CD8-positive, alpha-beta memory T cell (primary cell): ENCODE results near the gene HSPA4L. TPM values are rescaled to one million over a fixed set of nuclear protein-coding genes. Genes with fewer than 3 reads are reported as not detected.
A peak's percentile ranks its signal among the peaks of the same experiment; 100 is the strongest.

Source experiments
- CTCF ChIA-PET: fragments of 350-600 bp; sonication (Branson Sonifier 250); formaldehyde crosslinking; loops from one replicate; lab custom pipeline; 2021; ENCODE audit warnings: antibody characterized with exemption; lab: Charles Lee
- POLR2A ChIA-PET: fragments of 350-600 bp; sonication (Branson Sonifier 250); formaldehyde crosslinking; loops from one replicate; lab custom pipeline; 2021; ENCODE audit warnings: antibody characterized with exemption; lab: Charles Lee
- DNase-seq, 5 donors: peaks; one replicate each; pipeline versions ENCODE4 v3.0.0 to v3.0.0-alpha.2; 2020 to 2022; ENCODE audit warnings: mixed read lengths in 1 of 5
- H3K27ac ChIP-seq: one replicate; pipeline ENCODE4 v1.7.0; 2013; ENCODE audit warnings: low read depth, mild to moderate bottlenecking, low read length, moderate library complexity
- H3K27me3 ChIP-seq: 2 replicates; pipeline ENCODE4 v1.7.0; 2013; ENCODE audit warnings: low read length, mild to moderate bottlenecking; ENCODE audit not compliant: insufficient read depth, poor library complexity, severe bottlenecking
- H3K36me3 ChIP-seq: 2 replicates; pipeline ENCODE4 v1.7.0; 2013; ENCODE audit warnings: mild to moderate bottlenecking, low read length, moderate library complexity; ENCODE audit not compliant: insufficient read depth
- H3K4me1 ChIP-seq: 2 replicates; pipeline ENCODE4 v1.7.0; 2013; ENCODE audit warnings: mild to moderate bottlenecking, low read length, moderate library complexity; ENCODE audit not compliant: insufficient read depth
- H3K4me3 ChIP-seq: 2 replicates; pipeline ENCODE4 v1.7.0; 2013; ENCODE audit warnings: mild to moderate bottlenecking, low read length
- H3K9me3 ChIP-seq: 2 replicates; pipeline ENCODE4 v1.7.0; 2013; ENCODE audit warnings: mild to moderate bottlenecking, low read length
- H3K27ac Mint-ChIP-seq, 8 donors: one replicate each; pipeline ENCODE4 v1.8.0; 2020 to 2021; ENCODE audit warnings: mixed read lengths in 8 of 8, mild to moderate bottlenecking in 6 of 8, inconsistent platforms in 3 of 8, moderate library complexity in 3 of 8
- H3K27me3 Mint-ChIP-seq, 2 donors: one replicate each; pipeline ENCODE4 v1.8.0; 2020 to 2021; ENCODE audit warnings: mixed read lengths in 2 of 2, mild to moderate bottlenecking in 1 of 2, moderate library complexity in 1 of 2
- H3K36me3 Mint-ChIP-seq, 3 donors: one replicate each; pipeline ENCODE4 v1.8.0; 2020 to 2021; ENCODE audit warnings: mixed read lengths in 3 of 3, inconsistent platforms in 1 of 3, mild to moderate bottlenecking in 1 of 3
- H3K4me1 Mint-ChIP-seq, 3 donors: one replicate each; pipeline ENCODE4 v1.8.0; 2020 to 2021; ENCODE audit warnings: mixed read lengths in 3 of 3, inconsistent platforms in 1 of 3, mild to moderate bottlenecking in 1 of 3
- H3K4me3 Mint-ChIP-seq, 7 donors: one replicate each; pipeline ENCODE4 v1.8.0; 2020 to 2021; ENCODE audit warnings: mixed read lengths in 7 of 7, mild to moderate bottlenecking in 6 of 7, moderate library complexity in 4 of 7, inconsistent platforms in 2 of 7
- H3K9me3 Mint-ChIP-seq, 5 donors: one replicate each; pipeline ENCODE4 v1.8.0; 2020 to 2022; ENCODE audit warnings: mixed read lengths in 5 of 5, mild to moderate bottlenecking in 3 of 5, moderate library complexity in 2 of 5, inconsistent platforms in 1 of 5
- polyA plus RNA-seq: library from polyadenylated mRNA; unstranded; fragments of 300-500 nt; fragmentation: Illumina TruSeq; gene quantifications from one replicate; pipeline ENCODE4 v1.2.3, GENCODE V29; 2021
- total RNA-seq, 2 experiments: library from RNA; stranded (reverse); gene quantifications; one replicate each; pipeline ENCODE4 v1.2.3, GENCODE V29; 2021

The HSPA4L gene
- total and polyA plus RNA-seq, 3 experiments from 2014 or later: 0.50 to 0.55 TPM; not detected in 1

GRCh38 chr4:127832585-127832984 is 50.5 kb downstream of the HSPA4L start:
- no peak overlapping the region for H3K4me3 ChIP-seq
- no peaks in the 10 kb centered on the region for H3K36me3 Mint-ChIP-seq

GRCh38 chr4:127843704-127844600 is 61.8 kb downstream of the HSPA4L start:
- H3K9me3 ChIP-seq: no peaks in the 10 kb centered on the region
- H3K4me3 ChIP-seq: no peak overlapping the region
- H3K36me3 Mint-ChIP-seq: peaks cover 10 to 48% (median 18%) of the 10 kb centered on the region in 3 donors
- H3K4me1 ChIP-seq: no peaks in the 10 kb centered on the region
- no peaks in the 10 kb centered on the region for H3K4me1 Mint-ChIP-seq
- peaks cover 22 to 42% (median 36%) of the 10 kb centered on the region in 5 donors for H3K9me3 Mint-ChIP-seq
- CTCF ChIA-PET: no interaction called here
- no peak overlapping the region for H3K4me3 Mint-ChIP-seq
- no peak for DNase-seq
- POLR2A ChIA-PET: no interaction called here
- no peaks in the 10 kb centered on the region for H3K27me3 Mint-ChIP-seq
- H3K27me3 ChIP-seq: no peaks in the 10 kb centered on the region
- H3K36me3 ChIP-seq: peaks cover 3% of the 10 kb centered on the region
- H3K27ac ChIP-seq: no peak overlapping the region
- H3K27ac Mint-ChIP-seq: no peak overlapping the region

More at GRCh38 chr4:127832585-127832984, 50.5 kb downstream of the HSPA4L start:
- H3K4me1 ChIP-seq: no peaks in the 10 kb centered on the region
- Mint-ChIP-seq H3K27me3 (no peaks in the 10 kb centered on the region), H3K4me3 (no peak overlapping the region), H3K4me1 (no peaks in the 10 kb centered on the region), H3K27ac (no peak overlapping the region), H3K9me3 (peaks cover 0 to 2% (median 0%) of the 10 kb centered on the region in 5 donors)
- DNase-seq: no peak
- H3K27me3 ChIP-seq: no peaks in the 10 kb centered on the region
- CTCF ChIA-PET: no interaction called here
- no peaks in the 10 kb centered on the region for H3K36me3 ChIP-seq
- no peaks in the 10 kb centered on the region for H3K9me3 ChIP-seq
- POLR2A ChIA-PET: no interaction called here
- no peak overlapping the region for H3K27ac ChIP-seq

- Histone ChIP-seq H3K27ac (no peak overlapping the region), H3K27me3 (no peaks in the 10 kb centered on the region), H3K9me3 (peaks cover 2% of the 10 kb centered on the region), H3K36me3 (peaks cover 3% of the 10 kb centered on the region), H3K4me1 (no peaks in the 10 kb centered on the region), H3K4me3 (no peak overlapping the region)
- H3K4me1 Mint-ChIP-seq: no peaks in the 10 kb centered on the region
- H3K9me3 Mint-ChIP-seq: peaks cover 26 to 47% (median 40%) of the 10 kb centered on the region in 5 donors
- ChIA-PET CTCF (no interaction called here), POLR2A (no interaction called here)
- H3K27me3 Mint-ChIP-seq: no peaks in the 10 kb centered on the region
- H3K36me3 Mint-ChIP-seq: peaks cover 11 to 53% (median 21%) of the 10 kb centered on the region in 3 donors
- no peak overlapping the region for H3K4me3 Mint-ChIP-seq
- DNase-seq: no peak
- peak overlapping the region in 1 of 8 donors; percentile 32 for H3K27ac Mint-ChIP-seq
Measured at GRCh38 chr4:127844601-127845116, 62.5 kb downstream of the HSPA4L start.

- Histone ChIP-seq H3K4me1 (no peaks in the 10 kb centered on the region), H3K27ac (no peak overlapping the region), H3K27me3 (no peaks in the 10 kb centered on the region), H3K36me3 (peaks cover 3% of the 10 kb centered on the region), H3K9me3 (peaks cover 11% of the 10 kb centered on the region), H3K4me3 (no peak overlapping the region)
- ChIA-PET POLR2A (no interaction called here), CTCF (no interaction called here)
- no peaks in the 10 kb centered on the region for H3K4me1 Mint-ChIP-seq
- DNase-seq: no peak
- H3K9me3 Mint-ChIP-seq: peaks cover 39 to 60% (median 53%) of the 10 kb centered on the region in 5 donors
- no peaks in the 10 kb centered on the region for H3K27me3 Mint-ChIP-seq
- H3K27ac Mint-ChIP-seq: no peak overlapping the region
- peaks cover 11 to 63% (median 33%) of the 10 kb centered on the region in 3 donors for H3K36me3 Mint-ChIP-seq
- H3K4me3 Mint-ChIP-seq: no peak overlapping the region
Measured at GRCh38 chr4:127846061-127846460, 63.9 kb downstream of the HSPA4L start.

- H3K27me3 ChIP-seq: no peaks in the 10 kb centered on the region
- CTCF ChIA-PET: no interaction called here
- Mint-ChIP-seq H3K4me1 (peaks cover 0 to 2% (median 0%) of the 10 kb centered on the region in 3 donors), H3K4me3 (no peak overlapping the region), H3K27me3 (no peaks in the 10 kb centered on the region), H3K36me3 (peaks cover 11 to 67% (median 33%) of the 10 kb centered on the region in 3 donors), H3K9me3 (peaks cover 44 to 66% (median 60%) of the 10 kb centered on the region in 5 donors), H3K27ac (no peak overlapping the region)
- H3K27ac ChIP-seq: no peak overlapping the region
- peaks cover 11% of the 10 kb centered on the region for H3K9me3 ChIP-seq
- peaks cover 3% of the 10 kb centered on the region for H3K36me3 ChIP-seq
- H3K4me1 ChIP-seq: no peaks in the 10 kb centered on the region
- DNase-seq: no peak
- no peak overlapping the region for H3K4me3 ChIP-seq
- POLR2A ChIA-PET: no interaction called here
Measured at GRCh38 chr4:127846765-127847164, 64.6 kb downstream of the HSPA4L start.

GRCh38 chr4:127849505-127850234 is 67.5 kb downstream of the HSPA4L start:
- Mint-ChIP-seq H3K36me3 (peaks cover 13 to 74% (median 39%) of the 10 kb centered on the region in 3 donors), H3K27ac (no peak overlapping the region), H3K4me1 (peaks cover 0 to 2% (median 0%) of the 10 kb centered on the region in 3 donors), H3K27me3 (no peaks in the 10 kb centered on the region), H3K4me3 (no peak overlapping the region), H3K9me3 (peaks cover 54 to 80% (median 76%) of the 10 kb centered on the region in 5 donors)
- CTCF ChIA-PET: no interaction called here
- Histone ChIP-seq H3K4me3 (no peak overlapping the region), H3K27ac (no peak overlapping the region), H3K36me3 (peaks cover 3% of the 10 kb centered on the region), H3K4me1 (no peaks in the 10 kb centered on the region), H3K27me3 (no peaks in the 10 kb centered on the region), H3K9me3 (peaks cover 11% of the 10 kb centered on the region)
- no peak for DNase-seq
- POLR2A ChIA-PET: no interaction called here

- H3K27ac Mint-ChIP-seq: no peak overlapping the region
- Histone ChIP-seq H3K27ac (no peak overlapping the region), H3K9me3 (peaks cover 11% of the 10 kb centered on the region), H3K4me1 (no peaks in the 10 kb centered on the region), H3K27me3 (no peaks in the 10 kb centered on the region), H3K4me3 (no peak overlapping the region), H3K36me3 (no peaks in the 10 kb centered on the region)
- H3K9me3 Mint-ChIP-seq: peaks cover 46 to 73% (median 61%) of the 10 kb centered on the region in 5 donors
- ChIA-PET POLR2A (no interaction called here), CTCF (no interaction called here)
- no peak overlapping the region for H3K4me3 Mint-ChIP-seq
- DNase-seq: no peak
- no peaks in the 10 kb centered on the region for H3K27me3 Mint-ChIP-seq
- H3K4me1 Mint-ChIP-seq: peaks cover 0 to 4% (median 2%) of the 10 kb centered on the region in 3 donors
- peaks cover 9 to 66% (median 31%) of the 10 kb centered on the region in 3 donors for H3K36me3 Mint-ChIP-seq
Measured at GRCh38 chr4:127852661-127853060, 70.5 kb downstream of the HSPA4L start.
